Body of pancreas (tissue), 4 donors: ENCODE results near the gene GFRA1.

Experiments used
- CTCF ChIP-seq, 7 experiments: fragments of 450-650 bp in 4 of 7; fragments of 200-600 bp in 3 of 7; sonication (generic) in 3 of 7; IDR thresholded peaks; one replicate each; pipeline ENCODE4 v1.5.1; 2016 to 2019; ENCODE audit warnings: antibody characterized with exemption in 7 of 7
- POLR2A ChIP-seq, 3 donors: fragments of 450-650 bp; IDR thresholded peaks; one replicate each; pipeline ENCODE4 v1.6.1; 2016; ENCODE audit warnings: antibody characterized with exemption in 3 of 3, mild to moderate bottlenecking in 2 of 3

GRCh38 chr10:116122664-116123063 lies 150.3 kb downstream of the GFRA1 start:
- no peak for TF ChIP-seq CTCF (IDR thresholded peaks at IDR 0.05)
- no peak for TF ChIP-seq POLR2A (IDR thresholded peaks at IDR 0.05)
